Pancreas (tissue), 10 donors: ENCODE data around the gene IMMP2L. TPM values are rescaled to one million over a fixed set of nuclear protein-coding genes. Genes with fewer than 3 reads are reported as not detected.
"Not testable (repeated sequence)": the region's sequence is repeated elsewhere in the genome, so short reads cannot be mapped to it uniquely, and the experiment has no call there.

Experiments
- ATAC-seq, 4 donors: fragments of 200-7000 bp; cut with Tn5 transposase; one replicate each; pipeline versions ENCODE4 v1.8.0 to v1.9.1; 2020; ENCODE audit warnings: mild to moderate bottlenecking in 4 of 4, moderate library complexity in 4 of 4
- DNase-seq, 6 donors: peaks; one replicate each; pipeline ENCODE4 v3.0.0-alpha.2; 2020
- FAIRE-seq: peaks from 2 replicates; lab custom pipeline; 2012; peaks lifted over from hg19 to GRCh38; lab: Jason Lieb, UNC
- H3K27ac ChIP-seq, 4 donors: fragments of 200-600 bp; sonication (generic); 1 replicate in 3 of 4; 2 replicates in 1 of 4; pipeline versions ENCODE4 v1.5.0 to v1.8.0; 2020
- H3K27me3 ChIP-seq, 4 donors: fragments of 200-600 bp; one replicate each; pipeline ENCODE4 v1.8.0; 2021
- H3K36me3 ChIP-seq, 3 donors: fragments of 200-600 bp; sonication (generic) in 1 of 3; one replicate each; pipeline versions ENCODE4 v1.5.0 to v1.8.0; 2020 to 2021
- H3K4me1 ChIP-seq, 3 donors: fragments of 200-600 bp; one replicate each; pipeline ENCODE4 v1.8.0; 2021
- H3K4me3 ChIP-seq, 4 donors: fragments of 200-600 bp; sonication (generic) in 2 of 4; one replicate each; pipeline versions ENCODE4 v1.5.0 to v1.8.0; 2020 to 2021
- H3K9me3 ChIP-seq, 4 donors: fragments of 200-600 bp; one replicate each; pipeline ENCODE4 v1.8.0; 2021
- CTCF ChIP-seq, 4 donors: fragments of 200-600 bp; sonication (generic) in 3 of 4; IDR thresholded peaks; one replicate each; pipeline versions ENCODE4 v1.5.0 to v1.8.0; 2021; ENCODE audit warnings: antibody characterized with exemption in 4 of 4
- WGBS, 2 donors: extraction: QIAGEN DNeasy Blood & Tissue Kit; methylation state at CpG; one replicate each; pipeline ENCODE4 v1.1.7; 2013; 5-methylcytosine and 5-hydroxymethylcytosine counted together
- intact Hi-C, 3 donors: fragments of 100-400 bp; cut with DNase I; formaldehyde crosslinking; loops; one replicate each; pipeline versions ENCODE4 v1.11.1 to v1.14.2; 2022
- polyA plus RNA-seq, 2 donors: library from polyadenylated mRNA; stranded (reverse); fragments of 200-250 nt; gene quantifications; one replicate each; pipeline ENCODE4 v1.2.3, GENCODE V29; 2013
- total RNA-seq, 6 donors: library from RNA; stranded (reverse); fragmentation: NEBNext Ultra II Directional in 4 of 6; extraction: Animal tissue kit (Norgen Biotek cat#: 25700) in 4 of 6; gene quantifications; one replicate each; pipeline versions ENCODE4 v1.2.1 to v1.2.4, GENCODE V29; 2021 to 2023
- donor health status: healthy with polysubstance abuse.
- donor health status: DM: no; HTN: no; CAD: no; lungs with moderate emphysema.
- donor health status: DM: no; HTN: no; CAD: no.
- donor health status: control.
- donor health status: control.
- donor health status: Bipolar disorder and iron deficiency.
- donor health status: DM: yes; HTN: yes; CAD: no.
- donor health status: DM: no; HTN: no; CAD: no.
- donor health status: DM: no; HTN: no; CAD: no.
- donor health status: DM: yes; HTN: yes; CAD: no.

Gene IMMP2L
- total and polyA plus RNA-seq, 8 donors = 7.3 to 30.0 (median 12.9) TPM

GRCh38 chr7:111473449-111474198 lies 88.7 kb downstream of the IMMP2L start:
- TF ChIP-seq CTCF (IDR thresholded peaks at IDR 0.05) = no peak
- FAIRE-seq (no peak), DNase-seq (no peak), ATAC-seq (no peak)
- Histone ChIP-seq H3K27me3 (no peaks in the 10 kb centered on the region), H3K36me3 (no peaks in the 10 kb centered on the region), H3K27ac (no peak overlapping the region), H3K9me3 (no peaks in the 10 kb centered on the region), H3K4me1 (peaks cover 0 to 5% (median 0%) of the 10 kb centered on the region in 3 donors), H3K4me3 (no peak overlapping the region)
- WGBS, 2 donors = 96 to 98% methylated on average over 2 of the region's 2 CpGs
- intact Hi-C loops = no loop called here

GRCh38 chr7:111470998-111471397 lies 91.3 kb downstream of the IMMP2L start:
- intact Hi-C loops = no loop called here
- no peak for TF ChIP-seq CTCF (IDR thresholded peaks at IDR 0.05)
- no peak for FAIRE-seq
- H3K9me3 ChIP-seq = no peaks in the 10 kb centered on the region
- H3K27me3 ChIP-seq = no peaks in the 10 kb centered on the region
- H3K4me1 ChIP-seq = peaks cover 0 to 5% (median 0%) of the 10 kb centered on the region in 3 donors
- H3K36me3 ChIP-seq = no peaks in the 10 kb centered on the region
- no peak for ATAC-seq
- H3K27ac ChIP-seq = no peak overlapping the region
- 91 to 97% methylated on average over 2 of the region's 2 CpGs for WGBS, 2 donors
- H3K4me3 ChIP-seq = no peak overlapping the region
- DNase-seq = no peak

- 96 to 100% methylated on average over 1 of the region's 1 CpG for WGBS, 2 donors
- H3K9me3 ChIP-seq, FAIRE-seq, H3K36me3 ChIP-seq, H3K4me1 ChIP-seq, ATAC-seq, intact Hi-C loops, DNase-seq, H3K4me3 ChIP-seq, H3K27ac ChIP-seq, H3K27me3 ChIP-seq: not testable (repeated sequence)
Measured at GRCh38 chr7:111469894-111470293, 92.4 kb downstream of the IMMP2L start.

- H3K9me3 ChIP-seq, ATAC-seq, H3K27me3 ChIP-seq, FAIRE-seq, DNase-seq, H3K4me3 ChIP-seq, H3K4me1 ChIP-seq, intact Hi-C loops, H3K27ac ChIP-seq, H3K36me3 ChIP-seq: not testable (repeated sequence)
- WGBS, 2 donors = 97 to 98% methylated on average over 2 to 3 of the region's 3 CpGs
Measured at GRCh38 chr7:111465774-111466173, 96.5 kb downstream of the IMMP2L start.

GRCh38 chr7:111460695-111461094 lies 101.6 kb downstream of the IMMP2L start:
- ATAC-seq (no peak), DNase-seq (no peak), FAIRE-seq (no peak)
- no peak for TF ChIP-seq CTCF (IDR thresholded peaks at IDR 0.05)
- no peaks in the 10 kb centered on the region for H3K4me1 ChIP-seq
- H3K36me3 ChIP-seq = no peaks in the 10 kb centered on the region
- no peak overlapping the region for H3K27ac ChIP-seq
- intact Hi-C loops = no loop called here
- no peaks in the 10 kb centered on the region for H3K27me3 ChIP-seq
- H3K4me3 ChIP-seq = no peak overlapping the region
- H3K9me3 ChIP-seq = no peaks in the 10 kb centered on the region

GRCh38 chr7:111459757-111460280 lies 102.5 kb downstream of the IMMP2L start:
- Histone ChIP-seq H3K9me3 (no peaks in the 10 kb centered on the region), H3K4me3 (no peak overlapping the region), H3K27me3 (no peaks in the 10 kb centered on the region), H3K4me1 (no peaks in the 10 kb centered on the region), H3K27ac (no peak overlapping the region), H3K36me3 (no peaks in the 10 kb centered on the region)
- FAIRE-seq (no peak), DNase-seq (no peak), ATAC-seq (no peak)
- intact Hi-C loops = no loop called here
- WGBS, 2 donors = 74 to 78% methylated on average over 2 of the region's 2 CpGs
- no peak for TF ChIP-seq CTCF (IDR thresholded peaks at IDR 0.05)
